ENCODE data around the gene PROKR1. TPM values are rescaled to one million over a fixed set of nuclear protein-coding genes. Genes with fewer than 3 reads are reported as not detected.

The PROKR1 gene
- total RNA-seq, 1 experiment from 2014 or later: not detected

GRCh38 chr2:68696554-68696953, 53.2 kb downstream of the PROKR1 start:
- DNase-seq: no peak
- H3K36me3 Mint-ChIP-seq (ENCODE audit: insufficient read depth, unreplicated experiment): no peaks in the 10 kb centered on the region
- CTCF ChIA-PET: no interaction called here
- no peak for TF ChIP-seq CTCF (IDR thresholded peaks at IDR 0.05; ENCODE audit: unreplicated experiment)
- intact Hi-C loops (cut with micrococcal nuclease; ENCODE audit: unreplicated experiment): no loop called here
- no peaks in the 10 kb centered on the region for H3K4me1 Mint-ChIP-seq (ENCODE audit: low read depth, unreplicated experiment)
- H3K27me3 Mint-ChIP-seq (ENCODE audit: unreplicated experiment): peaks cover 41% of the 10 kb centered on the region
- H3K9me3 Mint-ChIP-seq (ENCODE audit: low read depth, unreplicated experiment): no peaks in the 10 kb centered on the region
- H3K4me3 Mint-ChIP-seq (ENCODE audit: low read depth, unreplicated experiment): no peak overlapping the region
- no TSS peak for BruUV-seq (replicated peaks)
- no peak overlapping the region for H3K27ac Mint-ChIP-seq (ENCODE audit: unreplicated experiment)

- intact Hi-C loops (cut with micrococcal nuclease; ENCODE audit: unreplicated experiment): no loop called here
- CTCF ChIA-PET: no interaction called here
- no peaks in the 10 kb centered on the region for H3K4me1 Mint-ChIP-seq (ENCODE audit: low read depth, unreplicated experiment)
- no peaks in the 10 kb centered on the region for H3K9me3 Mint-ChIP-seq (ENCODE audit: low read depth, unreplicated experiment)
- H3K36me3 Mint-ChIP-seq (ENCODE audit: insufficient read depth, unreplicated experiment): no peaks in the 10 kb centered on the region
- TF ChIP-seq CTCF (IDR thresholded peaks at IDR 0.05; ENCODE audit: unreplicated experiment): no peak
- H3K27me3 Mint-ChIP-seq (ENCODE audit: unreplicated experiment): peaks cover 39% of the 10 kb centered on the region
- no peak overlapping the region for H3K4me3 Mint-ChIP-seq (ENCODE audit: low read depth, unreplicated experiment)
- H3K27ac Mint-ChIP-seq (ENCODE audit: unreplicated experiment): no peak overlapping the region
- no peak for DNase-seq
- BruUV-seq (replicated peaks): no TSS peak
Measured at GRCh38 chr2:68698567-68699377, 55.4 kb downstream of the PROKR1 start.

- DNase-seq: no peak
- CTCF ChIA-PET: no interaction called here
Measured at GRCh38 chr2:68700560-68700959, 57.2 kb downstream of the PROKR1 start.

GRCh38 chr2:68706637-68707036, 63.3 kb downstream of the PROKR1 start:
- intact Hi-C loops (cut with micrococcal nuclease; ENCODE audit: unreplicated experiment): no loop called here
- no TSS peak for BruUV-seq (replicated peaks)
- Mint-ChIP-seq H3K4me3 (ENCODE audit: low read depth, unreplicated experiment) (no peak overlapping the region), H3K36me3 (ENCODE audit: insufficient read depth, unreplicated experiment) (no peaks in the 10 kb centered on the region), H3K4me1 (ENCODE audit: low read depth, unreplicated experiment) (peaks cover 5% of the 10 kb centered on the region), H3K27ac (ENCODE audit: unreplicated experiment) (no peak overlapping the region), H3K27me3 (ENCODE audit: unreplicated experiment) (peaks cover 52% of the 10 kb centered on the region), H3K9me3 (ENCODE audit: low read depth, unreplicated experiment) (no peaks in the 10 kb centered on the region)
- no peak for DNase-seq
- CTCF ChIA-PET: no interaction called here
- no peak for TF ChIP-seq CTCF (IDR thresholded peaks at IDR 0.05; ENCODE audit: unreplicated experiment)

More at GRCh38 chr2:68700560-68700959, 57.2 kb downstream of the PROKR1 start:
- H3K4me1 Mint-ChIP-seq (ENCODE audit: low read depth, unreplicated experiment): no peaks in the 10 kb centered on the region
- no peaks in the 10 kb centered on the region for H3K9me3 Mint-ChIP-seq (ENCODE audit: low read depth, unreplicated experiment)
- H3K36me3 Mint-ChIP-seq (ENCODE audit: insufficient read depth, unreplicated experiment): no peaks in the 10 kb centered on the region
- intact Hi-C loops (cut with micrococcal nuclease; ENCODE audit: unreplicated experiment): no loop called here
- no peak overlapping the region for H3K27ac Mint-ChIP-seq (ENCODE audit: unreplicated experiment)
- H3K27me3 Mint-ChIP-seq (ENCODE audit: unreplicated experiment): peaks cover 36% of the 10 kb centered on the region
- no peak for TF ChIP-seq CTCF (IDR thresholded peaks at IDR 0.05; ENCODE audit: unreplicated experiment)
- no peak overlapping the region for H3K4me3 Mint-ChIP-seq (ENCODE audit: low read depth, unreplicated experiment)
- BruUV-seq (replicated peaks): no TSS peak

Other genes with a start within 250 kb of the PROKR1 start
- gene FBXO48, start 176.3 kb upstream of the PROKR1 start, total RNA-seq (2022): 2.4 and 2.5 TPM in 2 replicates
- 4.2 and 4.5 TPM in 2 replicates for gene APLF, start 176.0 kb upstream of the PROKR1 start, total RNA-seq (2022)
- gene ARHGAP25, start 91.2 kb downstream of the PROKR1 start, total RNA-seq (2022): 0.51 TPM in 1 of 2 replicates, not detected in the other
- gene BMP10, start 227.8 kb downstream of the PROKR1 start, total RNA-seq (2022): not detected in 2 replicates